Activated CD4-positive, alpha-beta T cell treated with anti-CD3 and anti-CD28 coated beads for 36 hours (primary cell): ENCODE measurements around the gene ACADL. TPM values are rescaled to one million over a fixed set of nuclear protein-coding genes. Genes with fewer than 3 reads are reported as not detected.

ENCODE experiments used
- ATAC-seq: fragments of 200-7000 bp; cut with Tn5 transposase; one replicate; pipeline ENCODE4 v1.10.0; 2021; ENCODE audit warnings: mild to moderate bottlenecking, moderate library complexity
- CTCF ChIA-PET: fragments of 350-600 bp; sonication (Branson Sonifier 250); formaldehyde crosslinking; loops from one replicate; lab custom pipeline; 2021; ENCODE audit warnings: antibody characterized with exemption; lab: Charles Lee
- POLR2A ChIA-PET: fragments of 350-600 bp; sonication (Branson Sonifier 250); formaldehyde crosslinking; loops from one replicate; lab custom pipeline; 2021; ENCODE audit warnings: antibody characterized with exemption, inconsistent platforms; lab: Charles Lee
- DNase-seq: peaks from one replicate; pipeline ENCODE4 v3.0.0-alpha.2; 2020
- H3K27ac Mint-ChIP-seq: one replicate; pipeline ENCODE4 v1.8.0; 2021; ENCODE audit warnings: mixed read lengths
- H3K27me3 Mint-ChIP-seq: one replicate; pipeline ENCODE4 v1.8.0; 2021; ENCODE audit warnings: mixed read lengths
- H3K36me3 Mint-ChIP-seq: one replicate; pipeline ENCODE4 v1.8.0; 2021; ENCODE audit warnings: low read depth, mixed read lengths
- H3K4me1 Mint-ChIP-seq: one replicate; pipeline ENCODE4 v1.8.0; 2021; ENCODE audit warnings: mixed read lengths
- H3K4me3 Mint-ChIP-seq: one replicate; pipeline ENCODE4 v1.8.0; 2021; ENCODE audit warnings: mild to moderate bottlenecking, moderate library complexity, mixed read lengths
- H3K9me3 Mint-ChIP-seq: one replicate; pipeline ENCODE4 v1.8.0; 2021; ENCODE audit warnings: low read depth, mixed read lengths
- intact Hi-C, 2 experiments: fragments of 100-400 bp; cut with DNase I in 1 of 2; cut with micrococcal nuclease in 1 of 2; formaldehyde crosslinking; loops; one replicate each; pipeline versions ENCODE4 v1.14.2 to v1.15.1; 2022 to 2024; cut with DNase I, micrococcal nuclease
- total RNA-seq, 2 experiments: library from RNA; stranded (reverse); gene quantifications; one replicate each; pipeline ENCODE4 v1.2.3, GENCODE V29; 2021

ACADL gene
- total RNA-seq, 2 experiments from 2014 or later, result not detected

DNA sequence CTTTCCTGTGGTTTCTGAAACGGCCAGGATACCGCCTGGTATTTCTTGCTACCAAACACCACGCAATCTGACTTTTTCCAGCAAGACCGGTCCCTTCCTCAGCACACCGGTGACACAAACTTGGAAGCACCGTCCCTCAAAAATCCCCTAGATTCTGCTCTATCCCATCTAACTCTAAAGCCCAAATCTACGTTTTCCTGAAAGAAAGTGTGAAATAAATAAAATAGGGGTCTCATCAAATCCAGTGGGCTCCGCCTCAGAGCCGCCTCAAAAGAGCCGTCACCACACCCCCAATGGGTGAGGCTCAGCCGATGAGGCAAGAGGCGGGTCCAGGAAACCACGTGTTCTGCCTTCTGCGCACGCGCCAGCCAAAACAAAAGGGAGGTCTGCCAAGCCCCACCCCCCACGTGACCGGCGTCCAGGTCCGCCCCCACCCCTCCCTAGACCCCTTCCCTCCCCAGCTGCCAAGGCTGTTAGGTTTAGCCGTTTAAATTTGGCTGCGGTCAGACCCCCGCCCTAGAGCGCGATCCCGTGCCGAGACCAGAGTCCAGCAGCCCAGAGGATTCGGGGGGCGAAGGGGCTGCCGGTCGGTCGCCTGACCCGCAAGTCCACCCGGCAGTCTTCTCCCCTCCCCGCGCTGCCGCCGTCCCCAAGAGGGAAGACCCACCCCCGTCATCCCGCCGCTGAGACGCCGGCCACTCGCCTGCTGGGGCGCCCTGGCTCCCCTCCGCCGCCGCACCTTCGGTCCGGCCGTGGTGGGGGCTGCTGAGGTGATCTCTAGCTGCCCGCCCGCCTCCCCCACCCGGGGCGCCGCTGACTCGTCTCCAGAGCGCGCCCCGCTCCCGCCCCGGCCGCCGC lies 54.6 kb downstream of the ACADL start:
- Mint-ChIP-seq H3K27ac (peak overlapping the region; percentile 97), H3K9me3 (no peaks in the 10 kb centered on the region), H3K27me3 (peaks cover 4% of the 10 kb centered on the region), H3K4me3 (peak overlapping the region; percentile 98), H3K36me3 (no peaks in the 10 kb centered on the region), H3K4me1 (peaks cover 35% of the 10 kb centered on the region)
- intact Hi-C loops, result loop anchor here (1.0 to 5.0 kb wide), 7 partner anchors 25 to 1904 kb away; partner anchors contain the start of genes LANCL1 (in 2 of the 2), RPE (in 2 of the 2) and PIKFYVE (in 1 of the 2)
- ChIA-PET CTCF (interaction anchor here (0.6 to 0.7 kb wide), 2 partner anchors 9 to 118 kb away, joined by 3 read pairs; no protein-coding TSS in a partner anchor), POLR2A (no interaction called here)
- peak; percentile 79 for ATAC-seq
- peak; percentile 99 for DNase-seq

GRCh38 chr2:210170196-210170445 lies 55.1 kb downstream of the ACADL start:
- Mint-ChIP-seq H3K4me3 (peak overlapping the region; percentile 98), H3K27ac (peak overlapping the region; percentile 97), H3K9me3 (no peaks in the 10 kb centered on the region), H3K27me3 (peaks cover 4% of the 10 kb centered on the region), H3K4me1 (peaks cover 37% of the 10 kb centered on the region), H3K36me3 (no peaks in the 10 kb centered on the region)
- intact Hi-C loops, result loop anchor here (1.0 to 5.0 kb wide), 4 partner anchors 306 to 1904 kb away; partner anchors contain the start of genes LANCL1 (in 2 of the 2) and PIKFYVE (in 1 of the 2)
- ATAC-seq (no peak), DNase-seq (no peak)
- ChIA-PET CTCF (interaction anchor here (0.7 kb wide), 1 partner anchor 118 kb away, joined by 3 read pairs; no protein-coding TSS in a partner anchor), POLR2A (no interaction called here)

GRCh38 chr2:210169516-210170195 lies 55.6 kb downstream of the ACADL start:
- Mint-ChIP-seq H3K36me3 (no peaks in the 10 kb centered on the region), H3K9me3 (no peaks in the 10 kb centered on the region), H3K27ac (peak overlapping the region; percentile 97), H3K4me1 (peaks cover 37% of the 10 kb centered on the region), H3K4me3 (peak overlapping the region; percentile 98), H3K27me3 (peaks cover 4% of the 10 kb centered on the region)
- intact Hi-C loops, result loop anchor here (1.0 to 5.0 kb wide), 5 partner anchors 72 to 1903 kb away; partner anchors contain the start of genes LANCL1 (in 2 of the 2) and PIKFYVE (in 1 of the 2)
- CTCF ChIA-PET, result no interaction called here
- peak; percentile 24 for ATAC-seq
- POLR2A ChIA-PET, result no interaction called here
- DNase-seq, result no peak

GRCh38 chr2:210167227-210167626 lies 58.0 kb downstream of the ACADL start:
- no peaks in the 10 kb centered on the region for H3K9me3 Mint-ChIP-seq
- CTCF ChIA-PET, result interaction anchor here (0.7 kb wide), 1 partner anchor 31 kb away, joined by 3 read pairs; no protein-coding TSS in a partner anchor
- peaks cover 46% of the 10 kb centered on the region for H3K4me1 Mint-ChIP-seq
- POLR2A ChIA-PET, result no interaction called here
- H3K27ac Mint-ChIP-seq, result no peak overlapping the region
- intact Hi-C loops, result loop anchor here in 1 of 2 experiments (5.0 kb wide), 1 partner anchor 70 kb away; no protein-coding TSS in a partner anchor
- ATAC-seq (no peak), DNase-seq (no peak)
- peaks cover 3% of the 10 kb centered on the region for H3K27me3 Mint-ChIP-seq
- H3K36me3 Mint-ChIP-seq, result no peaks in the 10 kb centered on the region
- no peak overlapping the region for H3K4me3 Mint-ChIP-seq

GRCh38 chr2:210162466-210163124 lies 62.7 kb downstream of the ACADL start:
- peaks cover 19% of the 10 kb centered on the region for H3K4me1 Mint-ChIP-seq
- peaks cover 4% of the 10 kb centered on the region for H3K36me3 Mint-ChIP-seq
- H3K27ac Mint-ChIP-seq, result no peak overlapping the region
- intact Hi-C loops, result no loop called here
- no peaks in the 10 kb centered on the region for H3K27me3 Mint-ChIP-seq
- no peaks in the 10 kb centered on the region for H3K9me3 Mint-ChIP-seq
- ATAC-seq (no peak), DNase-seq (no peak)
- CTCF ChIA-PET, result no interaction called here
- POLR2A ChIA-PET, result no interaction called here
- H3K4me3 Mint-ChIP-seq, result no peak overlapping the region

- H3K27me3 Mint-ChIP-seq, result no peaks in the 10 kb centered on the region
- DNase-seq (no peak), ATAC-seq (no peak)
- H3K9me3 Mint-ChIP-seq, result no peaks in the 10 kb centered on the region
- ChIA-PET POLR2A (interaction anchor here (1.3 kb wide), 1 partner anchor 152 kb away, joined by 3 read pairs; no protein-coding TSS in a partner anchor), CTCF (no interaction called here)
- H3K4me3 Mint-ChIP-seq, result no peak overlapping the region
- peaks cover 14% of the 10 kb centered on the region for H3K4me1 Mint-ChIP-seq
- H3K27ac Mint-ChIP-seq, result no peak overlapping the region
- peaks cover 10% of the 10 kb centered on the region for H3K36me3 Mint-ChIP-seq
- intact Hi-C loops, result no loop called here
Observed at GRCh38 chr2:210159059-210159458, 66.2 kb downstream of the ACADL start.

- no peaks in the 10 kb centered on the region for H3K27me3 Mint-ChIP-seq
- ChIA-PET CTCF (interaction anchor here (1.4 kb wide), 1 partner anchor 37 kb away, joined by 3 read pairs; no protein-coding TSS in a partner anchor), POLR2A (interaction anchor here (1.3 kb wide), 1 partner anchor 151 kb away, joined by 3 read pairs; no protein-coding TSS in a partner anchor)
- no peak overlapping the region for H3K27ac Mint-ChIP-seq
- peaks cover 15% of the 10 kb centered on the region for H3K36me3 Mint-ChIP-seq
- intact Hi-C loops, result no loop called here
- H3K9me3 Mint-ChIP-seq, result no peaks in the 10 kb centered on the region
- ATAC-seq, result no peak
- no peak for DNase-seq
- peaks cover 12% of the 10 kb centered on the region for H3K4me1 Mint-ChIP-seq
- H3K4me3 Mint-ChIP-seq, result no peak overlapping the region
Observed at GRCh38 chr2:210158236-210158635, 67.0 kb downstream of the ACADL start.

DNA sequence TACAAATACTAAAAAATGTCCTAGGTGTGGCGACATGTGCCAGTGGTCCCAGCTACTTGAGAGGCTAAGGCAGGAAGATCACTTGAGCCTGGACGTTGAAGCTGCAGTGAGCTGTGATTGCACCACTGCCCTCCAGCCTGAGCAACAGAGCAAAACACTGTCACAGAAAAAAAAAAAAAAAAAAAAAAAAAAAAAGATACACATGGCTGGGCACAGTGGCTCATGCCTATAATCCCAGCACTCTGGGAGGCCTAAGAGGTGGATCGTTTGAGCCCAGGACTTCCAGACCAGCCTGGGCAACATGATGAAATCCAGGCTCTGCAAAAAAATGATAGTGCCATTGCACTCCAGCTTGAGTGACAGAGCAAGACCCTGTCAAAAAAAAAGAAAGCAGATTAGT lies 67.7 kb downstream of the ACADL start:
- H3K27me3 Mint-ChIP-seq, result no peaks in the 10 kb centered on the region
- ChIA-PET POLR2A (interaction anchor here (1.3 kb wide), 1 partner anchor 150 kb away, joined by 3 read pairs; no protein-coding TSS in a partner anchor), CTCF (interaction anchor here (1.4 kb wide), 1 partner anchor 37 kb away, joined by 3 read pairs; no protein-coding TSS in a partner anchor)
- H3K27ac Mint-ChIP-seq, result no peak overlapping the region
- intact Hi-C loops, result no loop called here
- ATAC-seq (no peak), DNase-seq (no peak)
- H3K4me3 Mint-ChIP-seq, result no peak overlapping the region
- peaks cover 15% of the 10 kb centered on the region for H3K36me3 Mint-ChIP-seq
- H3K4me1 Mint-ChIP-seq, result peaks cover 4% of the 10 kb centered on the region
- no peaks in the 10 kb centered on the region for H3K9me3 Mint-ChIP-seq

DNA sequence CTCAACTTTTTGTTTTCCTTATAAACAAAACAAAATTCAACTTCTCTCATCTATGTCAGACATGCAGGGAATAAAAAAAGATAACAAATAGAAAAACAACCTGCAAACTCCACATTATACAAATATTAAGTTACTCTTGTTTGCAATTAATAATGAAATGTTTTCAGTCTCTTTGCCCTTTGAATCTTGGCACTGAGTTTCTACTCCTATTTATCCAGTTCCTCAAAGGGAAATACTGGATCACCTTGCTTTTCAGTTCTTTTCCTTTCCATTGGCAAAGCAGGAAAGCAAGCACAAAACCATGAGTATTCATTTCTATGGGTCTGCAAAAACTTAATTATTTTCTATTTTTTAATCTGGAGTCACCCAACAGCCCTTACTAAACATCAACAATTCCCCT lies 77.6 kb downstream of the ACADL start:
- no peaks in the 10 kb centered on the region for H3K4me1 Mint-ChIP-seq
- peaks cover 31% of the 10 kb centered on the region for H3K36me3 Mint-ChIP-seq
- POLR2A ChIA-PET, result no interaction called here
- intact Hi-C loops, result no loop called here
- H3K27me3 Mint-ChIP-seq, result no peaks in the 10 kb centered on the region
- H3K27ac Mint-ChIP-seq, result no peak overlapping the region
- DNase-seq (no peak), ATAC-seq (no peak)
- H3K9me3 Mint-ChIP-seq, result peaks cover 11% of the 10 kb centered on the region
- CTCF ChIA-PET, result interaction anchor here (1.6 kb wide), 1 partner anchor 13 kb away, joined by 5 read pairs; no protein-coding TSS in a partner anchor
- no peak overlapping the region for H3K4me3 Mint-ChIP-seq
